Measurements from ENCODE around the gene KDM6B.

- TF ChIP-seq CTCF (IDR thresholded peaks at IDR 0.05) (no peak), POLR2A (IDR thresholded peaks at IDR 0.05) (no peak)
Measured at GRCh38 chr17:7831233-7831632, 2.8 kb upstream of the KDM6B start.
